CD4-positive, alpha-beta T cell treated with Interleukin-4 for 4 hours (primary cell): ENCODE results near the gene ASH1L.
"Not testable (repeated sequence)": the region's sequence is repeated elsewhere in the genome, so short reads cannot be mapped to it uniquely, and the experiment has no call there.

ENCODE experiments used
- DNase-seq: peaks from one replicate; pipeline ENCODE4 v3.0.0-alpha.2; 2020

The ASH1L gene

GRCh38 chr1:155433831-155434389, 128.7 kb downstream of the ASH1L start:
- not testable (repeated sequence) for DNase-seq

GRCh38 chr1:155433128-155433830, 129.3 kb downstream of the ASH1L start:
- not testable (repeated sequence) for DNase-seq

DNA sequence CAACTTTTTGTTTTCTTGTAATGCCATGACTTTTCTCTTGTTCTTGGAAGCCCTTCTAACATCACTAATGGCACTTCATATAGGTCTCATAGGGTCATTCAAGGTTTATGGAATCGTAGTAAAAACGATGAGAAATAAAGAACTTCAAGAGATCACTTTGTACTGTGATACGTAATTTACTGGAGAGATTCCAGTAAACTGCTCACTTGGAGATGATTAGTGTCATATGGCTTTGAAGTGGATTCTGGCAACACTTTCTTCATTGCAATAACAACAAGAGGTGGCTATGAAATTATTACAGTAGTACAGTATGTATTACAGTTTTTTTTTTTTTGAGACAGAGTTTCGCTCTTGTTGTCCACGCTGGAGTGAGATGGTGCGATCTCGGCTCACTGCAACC, 138.5 kb downstream of the ASH1L start:
- DNase-seq: no peak

GRCh38 chr1:155420788-155421187, 141.8 kb downstream of the ASH1L start:
- no peak for DNase-seq

DNA sequence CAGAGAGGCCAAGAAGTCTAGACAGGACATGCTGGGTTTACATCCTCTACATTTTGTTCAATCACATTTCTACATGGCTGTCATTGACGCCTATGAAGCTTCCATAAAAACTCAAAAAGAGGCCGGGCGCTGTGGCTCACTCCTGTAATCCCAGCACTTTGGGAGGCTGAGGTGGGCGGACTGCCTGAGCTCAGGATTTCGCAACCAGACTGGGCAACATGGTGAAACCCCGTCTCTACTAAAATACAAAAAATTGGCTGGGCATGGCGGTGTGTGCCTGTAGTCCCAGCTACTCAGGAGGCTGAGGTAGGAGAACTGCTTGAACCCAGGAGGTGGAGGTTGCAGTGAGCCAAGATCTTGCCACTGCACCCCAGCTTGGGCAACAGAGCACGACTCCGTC, 150.8 kb downstream of the ASH1L start:
- not testable (repeated sequence) for DNase-seq

GRCh38 chr1:155410931-155411330, 151.7 kb downstream of the ASH1L start:
- no peak for DNase-seq

DNA sequence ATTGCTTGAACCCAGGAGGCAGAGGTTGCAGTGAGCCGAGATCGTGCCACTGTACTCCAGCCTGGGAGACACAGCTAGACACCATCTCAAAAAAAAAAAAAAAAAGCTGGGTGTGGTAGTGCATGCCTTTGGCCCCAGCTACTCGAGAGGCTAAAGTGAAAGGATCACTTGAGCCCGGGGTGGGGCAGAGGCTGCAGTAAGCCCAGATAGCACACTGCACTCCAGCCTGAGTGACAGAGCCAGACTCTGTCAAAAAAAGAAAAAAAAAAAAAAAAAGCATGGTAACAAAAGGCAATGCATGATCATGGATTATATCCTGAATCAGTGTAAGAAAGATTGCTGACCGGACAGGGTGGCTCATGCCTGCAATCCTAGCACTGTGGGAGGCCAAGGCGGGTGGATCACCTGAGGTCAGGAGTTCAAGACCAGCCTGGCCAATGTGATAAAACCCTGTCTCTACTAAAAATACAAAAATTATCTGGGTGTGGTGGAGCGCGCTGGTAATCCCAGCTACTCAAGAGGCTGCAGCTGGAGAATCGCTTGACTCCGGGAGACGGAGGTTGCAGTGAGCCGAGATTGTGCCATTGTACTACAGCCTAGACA, 165.6 kb downstream of the ASH1L start:
- DNase-seq: no peak

DNA sequence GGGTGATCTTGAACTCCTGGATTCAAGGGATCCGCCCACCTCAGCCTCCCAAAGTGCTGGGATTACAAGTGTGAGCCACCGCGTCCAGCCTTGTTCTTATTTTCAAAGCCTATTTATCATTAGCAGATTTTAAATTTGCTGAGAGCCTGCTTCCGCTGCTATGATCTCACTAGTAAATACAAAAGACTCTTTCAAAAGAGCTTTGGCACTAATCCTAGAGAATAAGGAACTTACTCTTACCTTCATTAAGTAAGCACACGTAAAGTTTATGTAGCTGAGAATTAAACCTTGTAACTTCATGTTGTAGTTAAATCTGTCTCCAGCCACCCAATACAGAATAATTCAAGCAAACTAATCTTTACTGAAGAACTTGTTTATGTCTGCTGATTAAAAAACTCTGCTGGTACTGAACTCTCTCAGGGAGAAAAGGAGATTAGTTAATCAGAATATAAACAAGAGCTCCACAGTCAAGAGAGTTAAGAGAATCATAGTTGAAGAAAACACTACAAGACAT, 169.6 kb downstream of the ASH1L start:
- DNase-seq: no peak

- DNase-seq: no peak
Observed at GRCh38 chr1:155389826-155390225, 172.8 kb downstream of the ASH1L start.

- DNase-seq: not testable (repeated sequence)
Observed at GRCh38 chr1:155385836-155386235, 176.8 kb downstream of the ASH1L start.

GRCh38 chr1:155383406-155383805, 179.2 kb downstream of the ASH1L start:
- DNase-seq: no peak

GRCh38 chr1:155379631-155380090, 182.9 kb downstream of the ASH1L start:
- DNase-seq: no peak

DNA sequence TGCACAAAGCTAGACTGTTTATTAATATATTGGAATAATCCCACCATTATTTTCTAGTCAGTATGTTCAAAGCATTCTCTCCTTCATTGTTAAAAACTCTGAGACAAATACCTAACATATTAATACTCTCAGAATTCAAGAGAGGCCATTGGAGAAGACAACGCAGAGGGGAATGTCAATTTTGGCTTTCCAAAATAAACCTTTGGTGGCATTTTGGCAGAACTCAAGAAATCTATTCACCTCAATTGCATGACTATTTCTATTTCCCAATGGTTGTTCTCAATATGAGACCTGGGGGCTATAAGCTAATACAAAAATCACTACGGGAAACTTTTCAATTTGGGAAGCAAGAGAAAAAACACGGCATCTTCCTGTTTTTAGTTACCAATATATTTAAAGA, 183.4 kb downstream of the ASH1L start:
- no peak for DNase-seq

- no peak for DNase-seq
Observed at GRCh38 chr1:155360051-155360450, 202.6 kb downstream of the ASH1L start.

GRCh38 chr1:155352631-155353030, 210.0 kb downstream of the ASH1L start:
- DNase-seq: no peak

DNA sequence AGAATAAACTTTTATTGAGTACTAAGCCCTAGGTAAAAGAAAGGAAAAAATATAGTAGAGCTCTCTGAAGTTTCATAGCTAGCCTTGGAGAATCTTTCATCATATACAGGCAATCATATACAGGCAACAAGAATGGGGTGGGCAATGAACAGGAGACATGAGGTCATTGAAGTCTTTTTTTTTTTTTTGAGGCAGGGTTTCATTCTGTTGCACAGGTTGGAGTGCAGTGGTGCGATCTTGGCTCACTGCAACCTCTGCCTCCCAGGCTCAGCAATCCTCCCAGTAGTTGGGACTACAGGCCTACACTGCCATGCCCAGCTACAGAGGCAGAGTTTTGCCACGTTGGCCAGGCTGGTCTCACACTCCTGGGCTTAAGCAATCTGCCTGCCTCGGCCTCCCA, 219.8 kb downstream of the ASH1L start:
- DNase-seq: no peak

DNA sequence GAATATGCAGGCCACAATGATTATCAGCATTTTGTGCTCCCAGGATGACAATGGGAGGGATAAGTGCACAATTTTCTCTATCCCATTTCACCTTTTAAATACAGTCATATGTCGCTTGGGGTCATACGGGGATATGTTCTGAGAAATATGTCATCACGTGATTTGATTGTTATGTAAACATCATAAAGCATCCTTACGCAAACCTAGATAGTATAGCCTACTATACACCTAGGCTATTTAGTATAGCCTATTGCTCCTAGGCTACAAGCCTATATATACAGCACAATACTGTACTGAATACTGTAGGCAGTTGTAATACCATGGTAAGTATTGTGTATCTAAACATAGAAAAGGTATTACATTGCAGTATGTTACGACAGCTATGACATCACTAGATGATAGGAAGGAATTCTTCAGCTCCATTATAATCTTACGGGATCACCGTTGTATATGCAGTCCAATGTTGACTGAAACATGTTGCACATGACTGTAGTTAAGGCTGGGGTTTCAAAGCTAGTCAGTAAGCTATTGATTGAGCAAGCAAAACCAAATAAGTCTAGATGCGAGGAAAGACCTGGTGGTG, 223.0 kb downstream of the ASH1L start:
- DNase-seq: no peak

DNA sequence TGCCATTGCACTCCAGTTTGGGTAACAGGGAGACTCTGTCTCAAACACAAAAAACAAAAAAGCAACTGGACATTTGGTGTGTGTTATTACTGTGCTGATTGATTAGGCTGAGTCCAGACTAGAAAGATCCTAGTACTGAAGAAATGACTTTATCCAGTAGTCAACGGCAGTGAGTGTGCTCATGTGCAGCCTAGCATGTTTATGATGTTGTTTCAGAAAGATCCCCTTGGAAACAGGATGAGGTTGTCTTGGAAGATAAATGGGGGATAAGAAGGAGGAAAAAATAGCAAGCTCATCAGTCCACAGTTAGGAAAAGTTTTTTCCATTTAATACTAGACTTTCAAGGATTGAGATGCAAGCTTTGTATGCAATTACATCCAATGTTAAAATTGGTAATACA, 227.6 kb downstream of the ASH1L start:
- no peak for DNase-seq

DNA sequence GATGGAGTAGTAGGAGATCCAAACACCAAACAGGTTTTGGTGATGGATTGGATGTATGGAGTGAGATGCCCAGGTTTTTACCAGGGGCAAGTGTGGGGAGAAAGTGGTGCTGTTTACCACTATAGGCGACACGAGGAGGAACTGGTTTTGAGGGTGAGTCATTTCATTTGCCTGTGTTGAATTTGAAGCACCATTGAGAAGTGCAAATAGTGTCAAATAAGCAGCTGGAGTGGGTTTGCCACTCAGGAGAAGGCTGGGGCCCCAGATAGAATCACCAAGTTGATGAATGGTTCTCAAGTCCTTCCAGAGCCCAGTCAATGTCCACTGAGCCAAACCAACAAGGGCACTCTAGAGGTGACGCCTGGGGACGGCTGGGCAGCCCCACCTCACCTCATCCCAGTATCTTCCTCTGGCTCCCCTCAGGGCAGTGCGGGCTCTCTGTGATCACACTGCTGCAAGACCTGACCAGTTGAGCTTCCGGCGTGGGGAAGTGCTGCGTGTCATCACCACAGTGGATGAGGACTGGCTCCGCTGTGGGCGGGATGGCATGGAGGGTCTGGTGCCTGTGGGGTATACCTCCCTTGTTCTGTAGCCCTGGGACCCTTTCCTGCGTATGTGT, 232.5 kb downstream of the ASH1L start:
- DNase-seq: no peak

DNA sequence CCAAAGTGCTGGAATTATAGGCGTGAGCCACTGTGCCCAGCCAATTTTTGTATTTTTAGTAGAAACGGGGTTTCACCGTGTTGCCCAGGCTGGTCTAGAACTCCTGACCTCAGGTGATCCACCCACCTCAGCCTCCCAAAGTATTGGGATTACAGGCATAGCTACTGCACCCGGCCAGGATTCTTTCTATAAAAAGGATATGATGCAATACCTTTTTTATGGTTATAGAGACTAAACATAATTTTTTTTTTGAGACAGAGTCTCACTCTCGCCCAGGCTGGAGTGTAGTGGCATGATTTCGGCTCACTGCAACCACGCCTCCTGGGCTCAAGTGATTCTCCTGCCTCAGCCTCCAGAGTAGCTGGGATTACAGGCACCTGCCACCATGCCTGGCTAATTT, 233.7 kb downstream of the ASH1L start:
- not testable (repeated sequence) for DNase-seq

DNA sequence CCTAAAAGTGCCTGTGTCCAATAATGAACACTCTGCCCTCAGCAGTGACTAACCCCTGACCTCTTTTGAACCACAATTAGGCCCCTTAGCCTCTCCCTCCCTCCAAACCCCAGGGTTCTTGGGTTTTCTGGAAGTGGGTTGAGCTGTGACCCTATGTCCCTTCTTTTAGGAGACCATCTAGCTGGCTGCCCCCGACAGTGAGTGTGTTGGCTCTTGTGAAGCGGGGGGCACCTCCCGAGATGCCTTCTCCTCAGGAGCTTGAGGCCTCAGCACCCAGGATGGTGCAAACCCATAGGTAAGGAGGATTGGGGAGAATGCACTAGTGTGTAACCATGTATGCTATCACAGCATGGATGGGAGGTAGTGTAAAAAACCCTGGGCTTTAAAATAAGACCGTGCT, 234.6 kb downstream of the ASH1L start:
- no peak for DNase-seq

- no peak for DNase-seq
Observed at GRCh38 chr1:155326631-155327037, 236.0 kb downstream of the ASH1L start.

GRCh38 chr1:155326020-155326526, 236.5 kb downstream of the ASH1L start:
- DNase-seq: no peak
